ENCODE data around the gene TNFRSF4.

TNFRSF4 gene

DNA sequence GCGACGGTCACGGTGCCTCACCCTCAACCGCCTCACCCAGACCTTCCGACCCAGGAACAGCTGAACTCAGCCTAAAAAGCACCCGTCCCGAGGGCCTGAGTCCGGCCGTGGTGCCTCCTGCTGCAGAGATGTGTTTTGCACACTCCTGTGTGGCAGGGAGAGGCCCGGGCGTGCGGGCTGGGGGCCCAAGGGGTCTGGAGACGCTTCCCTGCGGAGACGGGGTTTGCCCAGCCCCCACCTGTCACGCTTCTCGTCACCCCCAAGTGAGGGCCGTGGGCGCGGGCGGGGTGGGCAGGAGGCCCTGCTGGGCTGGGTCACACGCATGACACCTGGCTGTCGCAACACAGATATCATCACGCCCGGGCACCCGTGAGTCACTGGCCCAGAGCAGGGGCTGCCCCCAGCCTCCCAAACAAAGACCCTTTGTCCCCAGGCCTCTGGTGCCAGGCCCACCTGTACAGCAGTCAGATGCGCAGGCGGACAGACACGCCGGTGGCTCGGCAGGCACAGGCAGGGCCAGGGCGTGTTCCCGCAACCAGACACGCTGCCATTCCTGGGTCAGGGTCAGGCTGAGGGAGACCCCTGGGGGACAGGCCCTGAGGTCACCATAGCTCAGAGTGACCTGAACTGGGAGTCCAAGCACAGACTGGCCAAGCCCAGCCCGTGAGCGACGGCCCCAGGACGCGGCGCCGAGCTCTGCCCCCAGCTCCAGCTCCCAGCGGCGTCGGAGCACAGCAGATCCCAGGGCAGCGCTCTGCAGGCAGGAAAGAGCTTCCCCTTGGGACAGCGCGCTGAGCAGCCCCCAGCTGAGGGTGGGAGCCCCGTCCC is 24.1 kb upstream of the TNFRSF4 start:
- Histone ChIP-seq H3K4me2 (ENCODE audit: low read length) (no peak overlapping the region), H3K9me3 (ENCODE audit: control insufficient read depth, low read length) (no peaks in the 10 kb centered on the region), H3K4me1 (no peaks in the 10 kb centered on the region), H2AFZ (no peak overlapping the region), H3K27ac (no peak overlapping the region), H3K79me2 (no peaks in the 10 kb centered on the region), H3K36me3 (ENCODE audit: control insufficient read depth, insufficient read depth, low read length) (no peaks in the 10 kb centered on the region), H3K4me3 (ENCODE audit: low read depth, low read length) (no peak overlapping the region), H3K9ac (no peak overlapping the region), H3K27me3 (ENCODE audit: control insufficient read depth, insufficient read depth, low read length) (no peaks in the 10 kb centered on the region)
- TF ChIP-seq, protein P1, sequence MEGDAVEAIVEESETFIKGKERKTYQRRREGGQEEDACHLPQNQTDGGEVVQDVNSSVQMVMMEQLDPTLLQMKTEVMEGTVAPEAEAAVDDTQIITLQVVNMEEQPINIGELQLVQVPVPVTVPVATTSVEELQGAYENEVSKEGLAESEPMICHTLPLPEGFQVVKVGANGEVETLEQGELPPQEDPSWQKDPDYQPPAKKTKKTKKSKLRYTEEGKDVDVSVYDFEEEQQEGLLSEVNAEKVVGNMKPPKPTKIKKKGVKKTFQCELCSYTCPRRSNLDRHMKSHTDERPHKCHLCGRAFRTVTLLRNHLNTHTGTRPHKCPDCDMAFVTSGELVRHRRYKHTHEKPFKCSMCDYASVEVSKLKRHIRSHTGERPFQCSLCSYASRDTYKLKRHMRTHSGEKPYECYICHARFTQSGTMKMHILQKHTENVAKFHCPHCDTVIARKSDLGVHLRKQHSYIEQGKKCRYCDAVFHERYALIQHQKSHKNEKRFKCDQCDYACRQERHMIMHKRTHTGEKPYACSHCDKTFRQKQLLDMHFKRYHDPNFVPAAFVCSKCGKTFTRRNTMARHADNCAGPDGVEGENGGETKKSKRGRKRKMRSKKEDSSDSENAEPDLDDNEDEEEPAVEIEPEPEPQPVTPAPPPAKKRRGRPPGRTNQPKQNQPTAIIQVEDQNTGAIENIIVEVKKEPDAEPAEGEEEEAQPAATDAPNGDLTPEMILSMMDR (IDR thresholded peaks at IDR 0.05) = no peak

DNA sequence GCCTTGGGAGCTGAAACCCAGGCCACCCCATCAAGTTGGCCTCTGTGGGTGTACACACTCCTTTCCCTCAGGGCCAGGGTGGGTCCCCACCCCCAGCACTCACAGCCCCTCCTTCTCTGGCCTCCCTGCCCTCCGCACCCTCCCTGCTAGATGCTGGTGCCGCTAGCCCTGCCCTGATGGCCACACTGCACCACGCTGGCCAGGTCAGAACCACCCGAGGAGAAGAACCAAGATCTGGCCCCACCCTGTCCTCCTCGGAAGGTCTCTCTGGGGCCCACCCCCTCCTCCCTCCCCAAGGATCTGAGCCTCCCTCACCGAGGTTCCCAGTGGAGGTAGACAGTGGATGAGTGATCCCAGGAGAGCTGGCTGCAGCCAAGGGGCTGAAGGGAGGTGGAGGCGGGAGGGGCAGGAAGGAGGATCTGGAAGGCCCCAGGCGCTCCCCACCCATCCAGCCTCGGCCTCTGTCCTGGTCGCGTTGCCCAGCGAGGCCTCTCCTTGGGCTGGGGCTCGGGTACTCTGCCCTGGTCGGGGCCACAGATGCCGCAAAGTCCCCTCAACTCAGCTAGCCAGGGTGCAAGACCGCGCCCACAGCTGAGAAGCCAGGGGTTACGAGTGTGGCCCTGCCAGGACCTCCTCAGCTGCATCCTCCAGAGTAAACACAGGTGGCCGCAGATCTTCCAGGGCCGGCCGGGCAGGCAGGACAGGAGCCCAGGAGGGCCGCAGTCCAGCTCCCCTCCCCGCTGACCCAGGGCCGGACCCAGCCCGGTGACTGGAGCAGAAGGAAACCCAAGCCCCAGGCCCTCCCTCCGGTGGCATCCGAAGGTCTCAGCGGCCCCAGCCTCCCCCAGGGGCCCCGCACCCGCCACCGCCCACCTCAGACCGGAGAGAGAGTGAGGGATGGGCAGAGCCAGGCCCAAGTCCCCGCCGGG is 23.3 kb upstream of the TNFRSF4 start:
- Histone ChIP-seq H3K9me3 (ENCODE audit: control insufficient read depth, low read length) (no peaks in the 10 kb centered on the region), H3K36me3 (ENCODE audit: control insufficient read depth, insufficient read depth, low read length) (no peaks in the 10 kb centered on the region), H3K4me2 (ENCODE audit: low read length) (no peak overlapping the region), H3K4me1 (no peaks in the 10 kb centered on the region), H3K4me3 (ENCODE audit: low read depth, low read length) (no peak overlapping the region), H3K27me3 (ENCODE audit: control insufficient read depth, insufficient read depth, low read length) (no peaks in the 10 kb centered on the region), H3K27ac (no peak overlapping the region), H3K9ac (no peak overlapping the region), H3K79me2 (no peaks in the 10 kb centered on the region), H2AFZ (no peak overlapping the region)
- TF ChIP-seq, protein P1 (IDR thresholded peaks at IDR 0.05) = no peak

DNA sequence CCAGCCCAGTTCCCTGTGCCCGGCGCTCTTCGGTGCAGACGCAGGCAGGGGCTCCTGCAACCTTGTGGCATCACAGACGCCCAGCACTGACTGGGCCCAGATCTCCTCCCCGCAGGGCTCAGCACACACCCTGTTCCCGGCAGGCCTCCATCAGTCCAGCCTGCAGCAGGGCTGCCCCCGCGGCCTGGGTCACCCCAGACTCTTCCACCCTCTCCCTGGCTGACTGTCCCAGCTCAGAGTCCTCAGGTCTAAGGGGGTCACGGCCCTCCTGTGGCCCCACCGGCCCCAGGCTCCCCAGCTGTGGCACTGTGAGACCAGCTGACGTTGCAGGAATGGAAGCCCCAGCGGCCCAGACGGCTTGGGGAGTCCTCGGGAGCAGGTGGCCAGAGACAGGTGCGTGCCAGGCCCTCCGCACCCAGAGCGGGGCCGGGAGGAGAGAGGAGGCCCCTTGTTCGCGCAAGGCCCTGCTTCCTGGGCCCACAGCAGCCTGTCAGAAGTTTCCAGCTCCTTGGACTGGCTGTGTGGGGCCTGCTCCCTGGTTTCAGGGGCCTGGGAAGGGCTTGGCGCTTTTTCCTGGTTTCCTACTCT is 22.3 kb upstream of the TNFRSF4 start:
- H3K27me3 ChIP-seq (ENCODE audit: control insufficient read depth, insufficient read depth, low read length) = no peaks in the 10 kb centered on the region
- no peaks in the 10 kb centered on the region for H3K4me1 ChIP-seq
- no peak overlapping the region for H3K4me3 ChIP-seq (ENCODE audit: low read depth, low read length)
- H3K9me3 ChIP-seq (ENCODE audit: control insufficient read depth, low read length) = no peaks in the 10 kb centered on the region
- no peak overlapping the region for H3K9ac ChIP-seq
- TF ChIP-seq, protein P1 (IDR thresholded peaks at IDR 0.05) = no peak
- no peaks in the 10 kb centered on the region for H3K79me2 ChIP-seq
- H3K27ac ChIP-seq = no peak overlapping the region
- H3K4me2 ChIP-seq (ENCODE audit: low read length) = no peak overlapping the region
- no peak overlapping the region for H2AFZ ChIP-seq
- H3K36me3 ChIP-seq (ENCODE audit: control insufficient read depth, insufficient read depth, low read length) = no peaks in the 10 kb centered on the region

DNA sequence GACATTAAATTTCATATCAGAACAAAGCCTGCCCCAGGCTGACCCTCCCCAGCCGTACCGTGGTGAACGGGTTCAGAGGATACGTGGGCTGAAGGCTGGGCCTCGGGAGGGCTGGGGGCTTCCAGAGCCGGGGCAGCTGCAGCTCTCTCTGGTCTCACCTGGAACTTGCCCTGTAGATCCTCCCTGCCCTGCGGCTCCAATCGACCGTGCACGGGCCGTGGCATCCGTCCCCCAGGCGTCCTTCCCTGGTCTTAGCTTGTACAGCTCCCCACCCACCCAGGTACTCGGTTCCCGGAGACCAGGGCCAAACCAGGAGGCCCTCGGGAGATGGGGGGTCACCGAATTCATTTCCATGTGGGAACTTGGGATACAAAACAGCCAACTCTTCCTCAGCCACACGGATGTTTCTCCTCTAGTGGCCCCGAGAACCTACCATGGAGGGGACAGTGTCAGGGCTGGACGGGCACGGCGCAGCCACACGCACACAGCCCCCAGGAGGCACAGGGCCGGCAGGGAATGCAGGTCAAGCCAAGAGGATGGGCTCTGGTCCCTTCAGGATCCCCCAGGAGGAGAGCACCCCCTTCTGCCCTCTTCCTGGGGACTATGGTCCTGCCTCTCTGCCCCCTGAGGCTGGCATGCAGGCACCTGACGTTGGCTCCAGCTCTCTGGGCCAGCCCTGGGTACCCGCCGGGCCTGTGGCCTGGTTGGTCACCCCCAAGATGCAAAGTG is 21.2 kb upstream of the TNFRSF4 start:
- Histone ChIP-seq H3K27me3 (ENCODE audit: control insufficient read depth, insufficient read depth, low read length) (no peaks in the 10 kb centered on the region), H3K4me2 (ENCODE audit: low read length) (no peak overlapping the region), H3K4me1 (peaks cover 2% of the 10 kb centered on the region), H2AFZ (no peak overlapping the region), H3K9ac (no peak overlapping the region), H3K9me3 (ENCODE audit: control insufficient read depth, low read length) (no peaks in the 10 kb centered on the region), H3K4me3 (ENCODE audit: low read depth, low read length) (no peak overlapping the region), H3K27ac (no peak overlapping the region), H3K79me2 (peaks cover 7% of the 10 kb centered on the region), H3K36me3 (ENCODE audit: control insufficient read depth, insufficient read depth, low read length) (no peaks in the 10 kb centered on the region)
- TF ChIP-seq, protein P1 (IDR thresholded peaks at IDR 0.05) = no peak
